ELR (cell line): ENCODE results near the gene ACADVL.

ENCODE experiments used
- DNase-seq: peaks from one replicate; pipeline ENCODE4 v3.0.0-alpha.2; 2015; ENCODE audit warnings: low read depth

ACADVL gene

GRCh38 chr17:7217113-7217987 is 2.4 kb upstream of the ACADVL start:
- peak; percentile 82 for DNase-seq

DNA sequence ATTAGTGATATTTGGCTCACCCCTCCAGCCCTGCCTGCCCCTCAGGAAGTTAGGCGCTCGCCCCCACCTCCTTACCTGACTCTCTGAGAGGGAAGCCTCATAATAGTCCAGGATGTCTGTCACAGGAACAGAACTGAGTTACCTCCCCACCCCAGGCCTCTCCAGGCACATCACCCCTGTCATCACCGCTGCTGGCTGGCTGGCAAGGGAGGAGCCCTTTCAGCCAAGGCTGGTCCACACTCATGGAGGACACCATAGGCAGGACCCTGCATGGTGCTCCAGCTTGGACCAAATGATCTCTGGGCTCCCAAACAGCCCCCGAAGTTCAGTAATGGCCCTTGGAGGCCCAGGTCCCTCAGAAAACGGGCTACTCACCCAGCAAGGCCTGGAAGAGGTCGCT is 1.6 kb upstream of the ACADVL start:
- peak; percentile 20 for DNase-seq

- DNase-seq, result no peak
These were observed 980 bp upstream of the ACADVL start for GRCh38 chr17:7218758-7219157.

DNA sequence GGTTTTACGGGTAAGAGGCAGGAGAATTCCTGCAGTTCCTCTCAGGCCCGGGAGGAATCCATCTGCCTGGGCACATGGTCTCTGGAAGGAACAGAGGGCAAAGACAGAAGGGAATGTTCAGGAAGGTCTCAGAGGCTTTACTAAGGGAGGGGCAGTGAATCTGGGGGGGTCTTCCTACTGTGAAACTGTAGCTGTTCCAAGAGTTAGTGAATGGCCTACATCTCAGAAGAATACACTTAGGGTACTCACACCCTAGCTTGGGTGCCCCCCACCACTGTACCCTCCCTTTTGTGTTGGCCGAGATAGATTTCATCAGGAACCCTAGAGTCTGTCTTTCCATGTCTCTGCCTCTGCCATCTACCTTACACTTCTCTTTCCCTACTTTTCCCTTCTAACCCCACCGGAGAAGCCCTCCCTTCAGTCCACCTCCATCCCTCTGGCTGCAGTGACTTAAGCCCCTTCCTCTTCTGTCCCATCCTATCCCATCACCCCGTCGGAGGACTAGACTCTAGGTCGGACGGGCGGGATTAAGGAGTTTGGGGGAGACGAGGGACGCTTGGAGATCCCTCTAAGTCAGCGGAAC is 418 bp upstream of the ACADVL start:
- no peak for DNase-seq

DNA sequence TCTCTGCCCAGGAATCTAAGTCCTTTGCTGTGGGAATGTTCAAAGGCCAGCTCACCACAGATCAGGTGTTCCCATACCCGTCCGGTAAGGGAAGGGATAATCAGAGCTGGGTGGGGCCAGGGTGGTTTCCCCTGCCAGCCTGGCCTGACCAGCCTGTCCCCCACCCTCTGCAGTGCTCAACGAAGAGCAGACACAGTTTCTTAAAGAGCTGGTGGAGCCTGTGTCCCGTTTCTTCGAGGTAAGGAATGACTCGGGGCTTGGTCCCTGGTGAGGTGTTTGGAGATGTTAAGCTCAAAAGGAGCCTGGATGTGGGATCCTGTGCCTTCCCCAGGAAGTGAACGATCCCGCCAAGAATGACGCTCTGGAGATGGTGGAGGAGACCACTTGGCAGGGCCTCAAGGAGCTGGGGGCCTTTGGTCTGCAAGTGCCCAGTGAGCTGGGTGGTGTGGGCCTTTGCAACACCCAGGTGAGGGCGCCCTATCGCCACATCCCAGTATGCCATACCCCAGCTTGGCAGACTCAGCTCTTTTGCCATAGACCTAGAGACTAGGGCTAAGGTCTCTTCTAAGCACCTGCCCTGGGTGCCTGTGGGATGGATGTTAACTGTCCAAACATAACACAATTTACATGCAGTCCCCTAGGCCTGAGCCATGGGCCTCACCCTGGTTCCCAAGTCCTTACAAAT is 997 bp downstream of the ACADVL start:
- DNase-seq, result peak; percentile 74

DNA sequence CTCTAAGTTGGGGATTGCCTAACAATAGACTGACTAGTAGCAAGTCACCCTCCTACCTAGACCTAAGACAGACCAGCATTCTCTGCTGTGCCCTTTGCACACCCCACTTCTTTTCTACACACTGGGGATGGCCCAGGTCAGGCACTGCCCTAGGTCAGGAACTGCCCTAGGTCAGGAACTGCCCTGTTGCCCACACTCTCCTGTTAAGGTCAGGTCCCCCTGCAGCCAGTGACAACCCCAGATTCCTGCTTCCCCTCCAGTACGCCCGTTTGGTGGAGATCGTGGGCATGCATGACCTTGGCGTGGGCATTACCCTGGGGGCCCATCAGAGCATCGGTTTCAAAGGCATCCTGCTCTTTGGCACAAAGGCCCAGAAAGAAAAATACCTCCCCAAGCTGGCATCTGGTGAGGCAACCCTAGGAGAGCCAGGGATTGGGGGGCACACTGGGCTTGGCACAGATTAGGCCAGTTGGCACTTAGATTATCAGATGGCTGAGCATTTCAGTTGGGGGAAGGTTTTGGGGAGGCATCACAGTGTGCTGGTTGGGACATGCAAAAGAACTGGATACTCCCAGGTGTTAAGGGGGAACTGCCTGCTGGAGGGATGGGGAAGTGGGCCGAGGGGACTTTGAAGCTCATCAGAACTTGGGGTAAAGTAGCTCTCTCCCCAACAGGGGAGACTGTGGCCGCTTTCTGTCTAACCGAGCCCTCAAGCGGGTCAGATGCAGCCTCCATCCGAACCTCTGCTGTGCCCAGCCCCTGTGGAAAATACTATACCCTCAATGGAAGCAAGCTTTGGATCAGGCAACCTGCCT is 1.7 kb downstream of the ACADVL start:
- no peak for DNase-seq

- DNase-seq, result no peak
These were observed 2.6 kb downstream of the ACADVL start for GRCh38 chr17:7222093-7222971.

DNA sequence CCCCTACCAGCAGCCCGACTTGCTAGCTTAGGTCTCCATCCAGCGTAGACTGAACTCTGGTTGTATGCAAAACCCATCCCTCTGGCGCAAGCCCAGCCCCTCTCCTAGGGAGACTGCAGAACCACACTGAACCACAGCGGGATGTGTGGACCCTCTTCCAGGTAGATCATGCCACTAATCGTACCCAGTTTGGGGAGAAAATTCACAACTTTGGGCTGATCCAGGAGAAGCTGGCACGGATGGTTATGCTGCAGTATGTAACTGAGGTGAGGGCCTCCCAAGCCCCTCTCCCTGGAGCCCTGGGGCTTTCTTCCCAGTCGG is 3.2 kb downstream of the ACADVL start:
- no peak for DNase-seq

DNA sequence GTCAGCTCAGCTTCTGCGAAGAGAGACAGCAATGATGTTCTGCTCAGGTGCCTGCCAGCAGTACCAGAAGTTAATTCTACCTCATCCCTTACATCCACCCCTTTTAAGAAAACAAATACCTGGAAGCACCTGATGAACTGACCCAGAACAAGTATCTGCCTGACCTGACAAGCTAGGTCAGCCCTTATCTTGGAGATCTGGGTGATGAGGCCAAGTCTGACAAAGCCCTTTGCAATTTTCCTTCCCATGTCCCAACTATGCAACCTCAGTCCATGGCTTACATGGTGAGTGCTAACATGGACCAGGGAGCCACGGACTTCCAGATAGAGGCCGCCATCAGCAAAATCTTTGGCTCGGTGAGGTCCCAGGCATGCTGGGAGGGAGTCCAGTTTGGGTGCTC is 3.6 kb downstream of the ACADVL start:
- DNase-seq, result peak; percentile 31

- DNase-seq, result no peak
These were observed 4.4 kb downstream of the ACADVL start for GRCh38 chr17:7224110-7224509.

GRCh38 chr17:7224661-7225111 is 4.9 kb downstream of the ACADVL start:
- no peak for DNase-seq

- no peak for DNase-seq
These were observed 6.1 kb downstream of the ACADVL start for GRCh38 chr17:7225711-7226331.

- no peak for DNase-seq
These were observed 7.3 kb downstream of the ACADVL start for GRCh38 chr17:7226721-7227710.

GRCh38 chr17:7228920-7229319 is 9.2 kb downstream of the ACADVL start:
- DNase-seq, result no peak

- no peak for DNase-seq
These were observed 9.8 kb downstream of the ACADVL start for GRCh38 chr17:7229504-7229903.

DNA sequence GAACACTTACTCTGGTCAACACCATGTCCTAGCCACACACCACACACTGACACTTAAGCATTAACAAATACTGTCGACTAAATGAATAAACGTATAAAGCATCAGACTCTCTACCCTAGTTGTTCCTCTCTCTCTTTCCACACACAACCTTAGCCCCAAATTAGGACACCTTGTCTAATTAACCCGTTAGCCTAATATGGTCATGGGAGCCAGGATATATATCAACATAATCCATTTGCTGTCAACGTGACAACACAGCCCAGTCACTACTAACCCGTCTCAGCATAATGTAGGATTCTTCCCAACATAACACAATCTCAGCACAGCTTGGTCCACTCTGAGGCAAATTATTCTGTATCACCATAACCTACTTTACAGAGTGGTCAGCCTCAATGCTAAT is 12.4 kb downstream of the ACADVL start:
- DNase-seq, result no peak

- no peak for DNase-seq
These were observed 14.0 kb downstream of the ACADVL start for GRCh38 chr17:7233701-7234082.

DNA sequence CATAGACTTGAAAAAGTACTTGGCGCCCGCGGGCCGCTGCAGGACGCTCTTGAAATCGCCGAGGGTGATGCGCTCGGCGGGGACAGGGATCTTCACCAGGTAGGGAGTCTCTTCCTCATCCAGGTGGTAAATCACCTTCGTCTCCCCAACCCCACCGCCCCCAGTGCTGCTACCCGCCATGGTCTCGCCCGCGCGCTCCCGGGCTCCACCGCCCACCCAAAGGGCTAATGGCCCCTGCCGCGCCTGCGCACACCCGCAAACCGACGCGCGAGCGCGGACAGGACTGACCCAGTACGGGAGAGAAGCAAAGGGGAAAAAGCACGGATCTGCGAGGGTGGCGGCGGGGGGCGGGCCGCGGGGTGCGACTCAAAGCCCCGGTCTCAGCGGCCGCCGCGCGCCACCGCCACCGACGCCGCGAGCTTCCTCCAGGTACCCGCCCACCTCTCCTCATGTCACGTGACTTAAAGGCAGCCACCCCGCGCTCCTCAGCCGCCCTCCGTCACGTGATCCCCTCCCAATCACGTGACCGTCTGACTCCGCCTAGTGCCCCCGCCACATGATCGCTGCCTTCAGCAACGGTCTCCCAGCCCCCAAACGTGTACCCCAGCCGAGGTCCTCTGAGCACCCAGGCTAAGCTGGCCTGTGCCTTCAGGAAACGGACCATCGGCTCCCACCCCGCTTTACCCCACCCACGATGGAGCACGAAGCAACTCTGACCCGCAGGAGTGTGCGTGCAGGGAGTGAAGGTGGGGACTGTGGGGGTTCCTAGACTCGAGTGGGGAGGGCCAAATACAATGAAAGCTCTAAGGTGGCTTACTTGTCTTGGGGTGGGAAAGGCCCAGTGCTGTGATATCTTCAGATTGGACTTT is 14.6 kb downstream of the ACADVL start, which contains the start of gene DVL2:
DVL2 (minus strand) TSS at position 435 of the 869 bp plus-strand sequence; CDS start at position 180, 255 bp downstream.
- peak; percentile 97 for DNase-seq
